ENCODE data around the gene PNKD. TPM values are rescaled to one million over a fixed set of nuclear protein-coding genes. Genes with fewer than 3 reads are reported as not detected.
A peak's percentile ranks its signal among the peaks of the same experiment; 100 is the strongest.
"Not testable (repeated sequence)": the region's sequence is repeated elsewhere in the genome, so short reads cannot be mapped to it uniquely, and the experiment has no call there.

PNKD gene
- total RNA-seq, 1 donor from 2014 or later = 26.5 TPM

DNA sequence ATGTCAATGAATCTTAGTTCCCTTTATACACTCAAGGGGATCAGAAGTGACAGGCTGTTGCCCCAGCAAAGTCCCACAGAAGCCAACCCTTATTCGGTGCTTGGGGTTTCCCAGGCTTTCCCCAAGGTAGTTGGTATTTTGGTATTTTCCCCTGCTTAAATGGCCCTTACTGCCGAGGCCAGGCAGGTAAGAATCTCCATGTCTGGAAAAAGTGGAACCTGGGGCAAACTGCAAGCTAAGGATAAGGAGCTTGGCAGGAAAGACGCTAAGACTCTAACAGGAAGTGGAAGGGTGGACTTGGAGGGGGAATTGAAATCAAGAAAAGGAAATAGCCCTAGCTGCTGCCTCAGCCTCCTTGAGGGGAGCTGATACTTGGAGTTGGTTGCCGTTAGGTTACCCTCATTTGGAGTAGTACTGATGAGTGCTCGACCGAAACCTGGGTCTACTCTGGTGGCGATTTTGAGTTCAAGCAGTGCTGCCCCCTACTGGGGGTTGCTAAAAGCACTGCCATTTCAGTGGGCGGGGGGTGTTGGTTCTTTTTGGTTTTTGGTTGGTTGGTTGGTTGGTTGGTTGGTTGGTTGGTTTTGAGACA, 12.8 kb upstream of the PNKD start:
- DNase-seq = peak; percentile 58

DNA sequence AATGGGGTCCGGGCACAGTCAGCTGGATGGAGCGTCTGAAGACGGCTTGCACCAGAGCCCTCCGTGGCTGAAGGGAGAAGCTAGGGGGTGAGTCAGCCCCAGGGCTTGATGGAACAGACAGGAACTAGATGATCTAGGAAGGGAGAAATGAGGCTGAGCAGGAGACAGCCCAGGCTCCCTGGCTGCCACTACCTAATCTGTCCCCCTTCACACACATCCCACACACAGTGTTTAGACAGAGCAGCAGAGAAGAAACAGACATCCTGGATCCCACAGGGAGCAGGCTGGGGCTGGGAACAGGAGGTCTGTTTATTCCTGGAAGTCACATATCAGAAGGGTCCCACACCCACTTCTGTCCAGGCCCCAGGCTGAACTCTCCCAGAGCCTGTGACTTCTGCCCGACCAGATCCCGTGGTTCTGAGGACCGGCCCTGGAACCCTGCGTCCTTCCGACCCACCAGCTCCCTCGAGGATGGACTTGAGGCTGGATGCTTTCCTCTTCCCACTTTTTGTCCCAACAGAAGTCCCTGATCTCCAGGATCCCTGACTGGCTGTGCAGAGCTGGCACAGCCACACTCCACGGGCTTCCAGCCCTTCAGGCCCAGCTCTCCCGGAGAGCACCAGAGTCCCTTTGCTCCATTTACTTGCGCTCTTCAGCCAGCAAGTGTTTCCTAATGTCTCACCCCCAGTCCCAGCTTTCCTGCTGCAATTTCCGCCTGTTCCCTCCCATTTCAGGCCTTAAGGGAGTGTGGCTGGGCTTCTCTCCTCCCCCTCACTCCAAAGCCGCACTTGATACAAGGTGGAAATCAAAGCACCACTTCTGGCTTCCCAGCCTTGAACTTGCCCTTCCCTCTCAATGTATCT, 11.0 kb upstream of the PNKD start:
- DNase-seq = peak; percentile 74

DNA sequence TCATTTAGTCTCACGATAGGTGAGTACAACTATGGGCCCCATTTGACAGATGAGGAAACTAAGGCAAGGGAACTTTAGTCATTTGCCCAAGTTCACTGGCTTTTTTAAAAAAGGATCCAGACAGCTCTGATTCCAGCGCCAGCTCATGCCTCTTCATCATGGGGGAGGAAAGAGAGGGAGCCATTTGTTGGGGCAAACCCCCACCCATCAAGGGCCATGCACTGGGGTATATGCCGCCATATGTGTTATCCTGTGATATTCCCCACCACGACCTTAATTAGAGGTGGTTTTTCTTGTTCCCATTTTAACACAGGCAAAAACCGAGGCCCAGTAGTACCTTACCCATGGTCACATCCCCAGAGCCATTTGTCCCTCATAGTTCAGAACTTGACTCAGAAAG, 10.2 kb upstream of the PNKD start:
- no peak for DNase-seq

DNA sequence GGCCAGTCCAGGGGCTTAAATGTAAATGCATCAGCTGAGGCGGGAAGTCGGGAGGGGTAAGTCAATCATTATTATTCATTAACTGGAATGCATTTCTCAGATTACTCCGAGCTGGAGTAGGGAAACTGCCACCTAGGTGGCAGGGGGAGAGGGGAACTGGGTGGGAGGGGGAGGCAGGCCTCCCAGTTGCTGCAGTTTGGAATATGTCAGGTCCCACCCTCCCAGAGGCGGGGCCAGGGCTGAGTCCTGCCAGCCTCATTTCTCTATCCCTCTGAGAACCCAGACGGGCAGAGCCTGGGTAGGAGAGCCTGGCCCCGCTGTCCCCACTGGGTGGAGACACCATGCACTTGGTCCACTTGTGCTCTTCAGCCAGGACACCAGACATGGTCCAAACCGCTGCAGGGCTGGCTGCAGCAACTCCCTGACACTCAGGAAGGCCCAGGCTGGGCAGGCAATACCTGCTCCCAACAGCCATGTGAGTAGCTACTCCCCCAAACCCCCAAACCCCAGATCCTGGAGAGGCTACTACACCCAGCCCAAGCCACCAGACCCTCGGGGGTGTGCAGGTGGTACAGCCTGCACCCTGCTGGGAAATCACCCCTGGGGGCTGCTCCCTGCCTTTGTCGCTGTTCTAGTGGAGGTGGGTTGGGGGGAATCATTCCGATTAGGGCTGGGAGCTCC, 9.4 kb upstream of the PNKD start, which contains the start of gene GPBAR1:
Gene GPBAR1 (plus strand): TSS at position 274 of the 681 bp plus-strand sequence. CDS start 1,710 bp downstream, outside the sequence.
- no peak for DNase-seq

DNA sequence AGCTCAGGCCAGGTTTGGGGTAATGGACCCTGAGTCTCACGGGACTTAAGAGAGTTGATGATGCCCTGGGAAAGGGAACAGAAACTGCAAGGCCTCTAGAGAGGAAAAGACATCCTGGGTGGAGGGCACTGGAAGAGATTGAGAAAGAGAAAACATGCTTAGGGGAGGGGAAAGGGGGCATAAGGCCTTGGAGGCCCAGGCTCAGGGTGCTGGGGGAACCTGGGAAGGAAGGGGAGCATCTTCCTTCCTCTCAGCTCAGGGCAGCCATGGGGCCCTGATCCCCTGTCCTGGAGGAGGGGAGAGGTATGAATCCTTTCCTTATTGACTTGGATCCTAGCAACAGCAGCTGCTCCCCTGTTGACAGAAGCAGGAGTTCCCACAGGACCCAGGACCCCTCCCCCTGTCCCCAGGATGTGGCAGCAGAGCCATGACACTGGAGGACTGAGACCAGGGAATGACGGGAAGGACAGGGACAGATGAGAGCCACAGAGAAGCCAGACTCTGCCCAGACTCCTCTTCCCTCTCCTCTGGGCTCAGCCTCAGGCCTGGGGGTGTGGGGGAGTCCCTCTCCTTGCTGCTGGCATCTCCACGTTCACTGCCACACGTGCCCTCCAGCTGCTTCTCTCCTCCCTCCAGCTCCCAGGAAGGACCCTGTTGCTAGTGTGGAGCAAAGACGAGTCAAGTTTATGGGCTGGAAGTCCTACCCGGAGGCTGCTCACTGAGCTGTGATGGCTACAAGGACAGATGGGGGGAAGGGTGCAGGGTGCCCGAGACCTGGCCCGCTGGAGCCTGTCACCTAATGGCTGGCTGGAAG, 8.7 kb upstream of the PNKD start:
- DNase-seq = no peak

DNA sequence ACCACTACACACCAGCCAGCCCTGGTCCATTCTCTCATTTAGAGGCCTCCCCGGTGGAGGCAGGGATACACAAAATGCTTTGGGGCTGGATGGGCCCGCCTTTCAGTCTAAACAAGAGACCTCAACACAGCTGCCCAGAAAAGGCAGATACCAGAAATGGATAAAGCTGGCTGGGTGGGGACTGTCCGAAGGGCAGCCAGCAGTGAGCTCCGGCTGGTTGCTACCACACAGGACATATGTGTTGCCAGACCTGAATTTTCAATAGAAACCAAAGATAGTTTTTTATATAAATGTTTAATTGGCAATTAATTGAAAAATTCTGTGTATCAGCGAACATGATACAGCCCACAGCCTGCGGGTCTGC, 8.1 kb upstream of the PNKD start:
- no peak for DNase-seq

DNA sequence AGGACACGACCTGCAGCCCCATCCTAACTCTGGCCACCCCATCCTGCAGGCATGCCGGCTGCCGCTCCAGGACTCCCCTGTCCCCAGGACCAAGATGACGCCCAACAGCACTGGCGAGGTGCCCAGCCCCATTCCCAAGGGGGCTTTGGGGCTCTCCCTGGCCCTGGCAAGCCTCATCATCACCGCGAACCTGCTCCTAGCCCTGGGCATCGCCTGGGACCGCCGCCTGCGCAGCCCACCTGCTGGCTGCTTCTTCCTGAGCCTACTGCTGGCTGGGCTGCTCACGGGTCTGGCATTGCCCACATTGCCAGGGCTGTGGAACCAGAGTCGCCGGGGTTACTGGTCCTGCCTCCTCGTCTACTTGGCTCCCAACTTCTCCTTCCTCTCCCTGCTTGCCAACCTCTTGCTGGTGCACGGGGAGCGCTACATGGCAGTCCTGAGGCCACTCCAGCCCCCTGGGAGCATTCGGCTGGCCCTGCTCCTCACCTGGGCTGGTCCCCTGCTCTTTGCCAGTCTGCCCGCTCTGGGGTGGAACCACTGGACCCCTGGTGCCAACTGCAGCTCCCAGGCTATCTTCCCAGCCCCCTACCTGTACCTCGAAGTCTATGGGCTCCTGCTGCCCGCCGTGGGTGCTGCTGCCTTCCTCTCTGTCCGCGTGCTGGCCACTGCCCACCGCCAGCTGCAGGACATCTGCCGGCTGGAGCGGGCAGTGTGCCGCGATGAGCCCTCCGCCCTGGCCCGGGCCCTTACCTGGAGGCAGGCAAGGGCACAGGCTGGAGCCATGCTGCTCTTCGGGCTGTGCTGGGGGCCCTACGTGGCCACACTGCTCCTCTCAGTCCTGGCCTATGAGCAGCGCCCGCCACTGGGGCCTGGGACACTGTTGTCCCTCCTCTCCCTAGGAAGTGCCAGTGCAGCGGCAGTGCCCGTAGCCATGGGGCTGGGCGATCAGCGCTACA, 7.4 kb upstream of the PNKD start:
- no peak for DNase-seq

DNA sequence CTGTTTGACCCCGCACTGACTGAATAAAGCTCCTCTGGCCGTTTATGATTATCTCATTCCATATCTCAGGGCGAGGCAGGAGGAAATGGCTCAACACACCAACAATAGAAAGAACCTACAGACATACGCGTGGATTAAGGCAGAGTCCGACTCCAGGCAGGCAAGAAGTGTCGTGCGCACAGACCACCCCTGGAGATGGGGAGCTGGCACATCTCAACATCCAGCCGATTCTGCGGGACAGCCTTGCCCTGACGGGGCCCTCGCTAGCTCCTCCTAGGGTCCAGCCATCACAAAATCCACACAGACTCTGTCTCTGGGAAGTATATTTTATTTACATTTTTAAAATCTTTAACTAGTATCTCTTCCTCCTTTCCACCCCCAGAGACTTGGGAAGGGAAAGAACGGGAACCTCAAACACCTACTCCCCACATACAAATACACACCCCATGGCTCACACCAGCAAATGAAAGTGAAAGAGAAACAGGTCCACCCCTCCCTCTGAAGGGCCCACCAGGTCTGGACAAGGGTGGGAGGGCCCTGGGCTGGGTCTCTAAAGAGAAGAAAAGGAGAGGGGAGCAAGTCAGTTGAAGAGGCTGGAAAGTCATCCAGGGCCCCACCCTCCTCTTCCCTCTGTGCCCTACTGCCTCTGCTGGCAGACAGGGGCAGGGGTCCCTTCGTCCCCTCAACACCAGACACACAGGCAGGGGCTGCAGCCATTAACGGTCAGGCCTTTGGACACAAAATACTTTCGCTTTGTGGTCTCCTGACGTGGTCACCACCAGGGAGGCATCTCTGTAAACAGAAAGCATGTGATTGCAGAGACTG, 6.3 kb upstream of the PNKD start:
- no peak for DNase-seq

DNA sequence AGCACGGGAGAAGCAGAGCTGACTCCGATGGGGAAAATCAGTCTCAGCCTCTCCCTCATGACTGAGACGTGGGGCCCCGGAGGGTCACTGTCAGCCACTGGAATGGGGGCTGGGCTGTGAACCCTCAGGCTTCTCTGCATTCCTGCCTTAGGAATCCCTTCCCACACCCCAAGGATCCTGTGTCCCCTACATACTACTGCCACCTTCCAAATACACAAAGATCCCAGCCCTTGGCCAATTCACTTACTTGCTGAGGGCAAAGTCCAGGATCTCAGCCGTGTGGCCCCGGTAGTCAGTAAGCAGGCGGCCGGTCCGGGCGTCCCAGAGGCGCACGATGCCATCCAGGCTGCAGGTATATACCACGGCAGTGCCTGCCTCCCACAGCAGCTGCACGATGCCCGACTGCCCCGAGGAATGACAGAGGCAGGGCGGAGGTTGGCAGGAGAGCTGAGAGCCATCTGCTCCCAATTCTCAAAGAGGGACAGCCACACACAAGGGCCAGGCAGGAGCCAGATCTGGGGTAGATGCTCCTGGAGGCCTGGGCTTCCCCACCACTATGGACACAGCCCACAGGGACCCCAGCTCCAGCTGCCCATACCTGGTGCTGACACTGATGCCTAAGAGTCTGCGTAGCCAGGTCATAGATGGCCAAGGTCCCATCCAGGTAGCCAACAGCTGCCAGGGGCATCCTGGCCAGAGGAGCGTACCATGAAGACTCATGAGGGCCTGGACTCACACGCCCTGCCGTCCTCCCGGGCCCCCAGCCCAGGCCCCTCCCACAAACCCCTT, 5.4 kb upstream of the PNKD start:
- DNase-seq = no peak

DNA sequence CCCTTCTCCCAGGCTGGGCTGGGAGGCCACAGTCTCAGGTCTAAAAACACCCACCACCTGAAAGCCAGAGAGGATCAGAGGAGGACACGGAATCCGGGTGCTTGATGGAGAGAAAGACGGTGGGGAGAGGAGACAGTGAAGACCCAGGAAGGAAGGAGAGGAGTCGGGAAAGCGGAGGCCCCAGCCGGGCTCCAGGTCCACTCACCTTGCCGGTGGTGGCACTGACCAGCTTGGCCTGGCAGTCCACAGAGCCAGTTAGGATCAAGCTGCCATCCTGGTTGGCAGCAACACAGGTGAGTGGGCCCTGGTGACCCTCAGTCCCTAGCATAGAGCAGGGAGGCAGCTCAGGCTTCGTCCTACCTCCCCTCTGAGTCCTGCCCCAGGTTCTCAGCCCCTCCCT, 4.7 kb upstream of the PNKD start:
- no peak for DNase-seq

DNA sequence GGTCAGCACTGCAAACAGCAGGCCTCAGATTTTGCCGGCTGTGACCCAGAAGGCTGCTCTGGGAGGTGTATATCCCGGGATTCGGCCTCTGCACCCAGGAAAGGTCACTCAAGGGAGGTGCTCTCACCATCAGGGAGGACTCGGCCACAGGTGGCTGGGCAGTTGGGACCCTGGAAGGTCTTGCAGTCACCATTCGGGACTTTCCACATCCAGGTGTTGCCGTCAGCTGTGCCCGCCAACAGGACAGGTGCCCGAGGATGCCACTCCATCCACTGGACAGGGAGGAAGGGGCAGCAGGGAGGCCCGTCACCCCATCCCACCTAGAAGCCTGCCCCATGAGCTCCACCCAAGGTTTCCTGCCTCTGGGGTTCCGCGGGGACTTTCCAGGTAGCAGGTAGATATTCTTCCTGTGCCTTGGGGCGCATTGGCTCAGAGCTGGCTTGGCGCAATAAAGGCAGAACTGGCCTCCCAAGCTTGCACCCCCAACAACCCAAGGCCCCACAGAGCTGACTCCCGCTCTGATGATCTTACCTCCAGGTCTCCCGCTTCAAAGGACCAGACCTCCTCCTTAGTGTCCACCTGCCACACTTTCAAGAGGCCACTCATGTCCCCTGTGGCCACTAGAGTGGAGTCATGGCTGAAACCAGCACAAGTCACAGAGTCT, 3.9 kb upstream of the PNKD start:
- no peak for DNase-seq

DNA sequence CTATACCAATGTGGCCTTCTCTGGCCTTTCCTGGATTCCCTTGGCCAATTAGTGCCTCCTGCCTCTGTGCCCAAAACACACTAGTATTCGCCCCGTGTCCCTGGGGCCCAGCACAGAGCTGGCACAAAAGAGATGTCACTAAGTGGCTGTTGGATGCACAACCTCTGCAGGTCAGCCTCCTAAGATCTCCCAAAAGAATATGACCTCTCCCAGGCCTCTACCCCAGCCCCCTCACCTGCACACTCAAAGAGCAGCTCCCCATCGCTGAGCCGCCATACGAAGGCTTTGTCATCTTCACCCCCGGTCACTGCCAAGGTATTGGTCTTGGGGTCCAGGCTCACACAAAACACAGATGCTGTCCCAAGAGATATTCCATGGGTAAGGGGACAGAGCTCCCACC, 3.1 kb upstream of the PNKD start:
- DNase-seq = no peak

DNA sequence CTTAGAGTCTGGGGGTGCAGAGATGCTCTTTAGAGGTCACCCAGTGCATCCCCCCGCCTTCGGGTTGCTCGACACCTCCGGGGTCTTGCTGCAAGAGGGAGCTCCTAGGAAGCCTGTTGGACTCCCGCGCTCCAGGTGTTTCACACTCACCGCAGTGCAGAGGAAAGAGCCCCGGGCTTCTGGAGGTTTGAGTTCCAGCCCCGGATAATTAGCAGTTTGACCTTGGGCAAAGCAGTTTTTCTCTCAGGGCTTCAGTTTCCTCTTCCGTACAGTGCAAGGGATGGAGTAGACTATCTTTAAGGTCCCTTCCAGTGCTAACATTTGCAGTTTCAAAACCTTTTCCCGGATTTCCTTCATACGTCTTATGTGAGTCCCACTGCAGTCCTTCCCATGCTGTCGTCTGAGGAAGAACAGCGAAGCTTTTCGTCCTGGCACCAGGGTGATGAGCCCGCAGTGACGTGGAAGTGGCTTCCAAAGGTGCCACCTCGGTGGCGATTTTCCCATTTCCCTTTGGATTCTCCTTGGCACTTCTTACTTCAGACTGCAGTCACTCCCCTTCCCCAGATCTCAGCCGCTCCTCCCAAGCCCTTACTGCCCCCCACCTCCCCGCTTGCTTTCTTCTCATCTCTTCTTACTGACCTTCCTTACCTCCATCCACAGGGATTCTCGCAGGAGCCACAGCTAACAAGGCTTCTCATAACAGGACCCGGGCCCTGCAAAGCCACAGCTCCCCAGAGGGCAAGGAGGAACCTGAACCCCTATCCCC, 585 bp downstream of the PNKD start:
- DNase-seq = no peak

DNA sequence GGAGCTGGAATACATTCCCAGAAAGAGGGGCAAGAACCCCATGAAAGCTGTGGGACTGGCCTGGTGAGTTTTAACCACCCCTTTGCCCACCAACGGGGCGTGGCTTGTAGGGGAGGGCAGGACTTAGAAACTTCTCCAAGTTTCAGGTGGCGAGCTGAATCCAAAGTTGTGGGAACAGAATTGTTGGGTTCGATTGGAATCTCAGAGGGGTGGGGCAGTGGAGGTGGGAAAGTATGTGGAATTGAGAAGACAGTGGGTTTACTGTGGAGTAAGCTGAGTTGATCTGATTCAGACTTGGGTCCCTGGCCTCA, 1.1 kb downstream of the PNKD start:
- no peak for DNase-seq

DNA sequence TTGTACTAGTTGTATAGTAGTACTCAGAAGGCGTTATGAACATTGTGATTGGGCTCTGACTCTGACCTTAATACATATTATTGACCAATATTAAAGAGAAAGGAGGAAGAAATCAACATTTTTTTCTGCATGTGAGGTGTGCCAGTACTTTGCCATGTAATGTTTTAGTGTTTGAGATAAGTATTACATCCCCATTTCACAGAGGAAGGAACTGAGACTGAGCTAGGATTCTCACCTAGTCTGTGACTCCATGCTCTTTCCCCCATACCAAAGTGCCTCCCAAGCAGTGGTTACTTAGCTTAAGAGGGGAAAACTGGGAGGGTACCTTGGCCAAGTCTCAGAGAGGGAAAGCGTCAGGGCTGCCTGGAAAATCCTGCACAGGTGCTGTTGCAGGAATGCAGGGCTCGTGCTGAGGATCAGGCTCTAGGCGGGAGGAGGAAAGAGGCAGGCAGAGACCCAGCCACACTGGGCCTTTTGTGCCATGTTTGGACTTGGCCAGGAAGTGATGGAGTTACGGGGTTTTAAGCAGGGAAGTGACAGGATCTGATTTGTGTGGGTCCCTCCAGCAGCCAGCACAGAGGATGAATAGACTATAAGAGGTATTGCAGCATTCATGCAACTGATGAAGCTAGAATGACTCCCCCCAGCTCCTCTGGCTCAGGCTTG, 1.7 kb downstream of the PNKD start:
- no peak for DNase-seq

DNA sequence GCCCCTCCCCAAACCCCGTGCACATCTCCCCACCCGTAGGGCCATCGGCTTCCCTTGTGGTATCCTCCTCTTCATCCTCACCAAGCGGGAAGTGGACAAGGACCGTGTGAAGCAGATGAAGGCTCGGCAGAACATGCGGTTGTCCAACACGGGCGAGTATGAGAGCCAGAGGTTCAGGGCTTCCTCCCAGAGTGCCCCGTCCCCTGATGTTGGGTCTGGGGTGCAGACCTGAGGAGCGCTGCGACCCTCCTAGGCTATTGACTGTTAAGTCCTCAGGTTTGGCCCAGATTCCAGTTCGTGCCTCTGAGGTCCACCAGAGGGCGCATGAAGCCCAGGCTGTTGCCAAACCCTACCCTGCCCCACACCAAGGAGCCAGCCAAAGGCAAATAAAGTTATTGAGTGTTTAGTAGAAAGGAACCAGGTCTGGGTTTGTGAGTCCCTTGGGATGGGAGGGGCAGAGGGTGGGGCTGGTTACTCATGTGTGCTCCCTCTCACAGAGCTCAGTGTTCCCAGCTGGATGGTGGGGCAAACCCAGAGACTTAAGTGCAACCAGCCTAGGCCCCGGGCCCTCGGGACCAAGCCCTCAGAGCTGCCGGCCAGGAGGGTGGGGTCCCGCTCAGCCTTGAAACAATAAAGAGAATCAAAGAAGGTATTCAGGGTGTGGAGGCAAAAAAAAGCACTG, 2.4 kb downstream of the PNKD start:
- DNase-seq = peak; percentile 93

DNA sequence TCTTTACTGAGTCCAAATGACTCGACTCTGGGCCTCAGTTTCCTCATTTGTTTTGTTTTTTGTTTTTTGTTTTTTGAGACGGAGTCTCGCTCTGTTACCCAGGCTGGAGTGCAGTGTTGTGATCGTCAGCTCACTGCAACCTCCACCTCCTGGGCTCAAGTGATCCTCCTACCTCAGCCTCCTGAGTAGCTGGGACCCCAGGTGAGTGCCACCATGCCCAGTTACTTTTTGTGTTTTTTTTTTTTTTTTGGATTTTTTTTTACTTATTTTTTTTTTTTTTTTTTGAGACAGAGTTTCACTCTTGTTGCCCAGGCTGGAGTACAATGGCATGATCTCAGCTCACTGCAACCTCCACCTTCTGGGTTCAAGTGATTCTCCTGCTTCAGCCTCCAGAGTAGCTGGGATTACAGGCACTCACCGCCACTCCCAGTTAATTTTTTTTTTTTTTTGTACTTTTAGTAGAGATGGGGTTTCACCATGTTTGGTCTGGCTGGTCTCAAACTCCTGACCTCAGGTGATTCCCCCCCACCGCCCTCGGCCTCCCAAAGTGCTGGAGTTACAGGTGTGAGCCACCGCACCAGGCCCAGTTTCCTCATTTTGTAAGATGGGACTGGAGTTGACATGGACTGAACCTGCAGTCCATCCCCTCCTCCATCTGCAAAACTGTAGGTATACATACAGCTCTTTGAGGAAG, 3.0 kb downstream of the PNKD start:
- DNase-seq = not testable (repeated sequence)

Measured in dermis blood vessel endothelial cell (primary cell).